Osteocyte (in vitro differentiated cells): ENCODE results near the gene HIVEP3. TPM values are rescaled to one million over a fixed set of nuclear protein-coding genes. Genes with fewer than 3 reads are reported as not detected.
"Not testable (repeated sequence)": the region's sequence is repeated elsewhere in the genome, so short reads cannot be mapped to it uniquely, and the experiment has no call there.

ENCODE experiments used
- DNase-seq: peaks from one replicate; pipeline ENCODE4 v3.0.0; 2021; ENCODE audit warnings: mixed read lengths; ENCODE audit not compliant: unreplicated experiment; ENCODE audit errors: extremely low spot score
- H3K27ac Mint-ChIP-seq: one replicate; pipeline ENCODE4 v1.8.0; 2021; ENCODE audit warnings: mild to moderate bottlenecking, mixed read lengths; ENCODE audit not compliant: unreplicated experiment
- H3K27me3 Mint-ChIP-seq: one replicate; pipeline ENCODE4 v1.8.0; 2021; ENCODE audit warnings: mixed read lengths; ENCODE audit not compliant: unreplicated experiment
- H3K36me3 Mint-ChIP-seq: one replicate; pipeline ENCODE4 v1.8.0; 2021; ENCODE audit warnings: mixed read lengths; ENCODE audit not compliant: unreplicated experiment
- H3K4me1 Mint-ChIP-seq: one replicate; pipeline ENCODE4 v1.8.0; 2021; ENCODE audit warnings: mixed read lengths; ENCODE audit not compliant: unreplicated experiment
- H3K4me3 Mint-ChIP-seq: one replicate; pipeline ENCODE4 v1.8.0; 2021; ENCODE audit warnings: mild to moderate bottlenecking, moderate library complexity, mixed read lengths; ENCODE audit not compliant: unreplicated experiment
- H3K9me3 Mint-ChIP-seq: one replicate; pipeline ENCODE4 v1.8.0; 2021; ENCODE audit warnings: mixed read lengths; ENCODE audit not compliant: unreplicated experiment
- CTCF ChIP-seq: fragments of 200-600 bp; sonication (generic); IDR thresholded peaks from 2 replicates; pipeline ENCODE4 v1.5.0; 2021; ENCODE audit warnings: antibody characterized with exemption, mild to moderate bottlenecking, moderate library complexity
- total RNA-seq: library from RNA; stranded (reverse); gene quantifications from 2 replicates; pipeline ENCODE4 v1.2.1, GENCODE V29; 2021

Gene HIVEP3
- total RNA-seq, 1 donor from 2014 or later, result 0.97 TPM

GRCh38 chr1:41557751-41558455 is 360.8 kb downstream of the HIVEP3 start:
- Mint-ChIP-seq H3K4me1 (no peaks in the 10 kb centered on the region), H3K27me3 (peaks cover 10% of the 10 kb centered on the region), H3K9me3 (peaks cover 13% of the 10 kb centered on the region), H3K36me3 (no peaks in the 10 kb centered on the region), H3K27ac (no peak overlapping the region), H3K4me3 (no peak overlapping the region)
- TF ChIP-seq CTCF, result no peak
- DNase-seq, result no peak

GRCh38 chr1:41554746-41555145 is 364.0 kb downstream of the HIVEP3 start:
- not testable (repeated sequence) for H3K4me3 Mint-ChIP-seq, H3K27ac Mint-ChIP-seq, H3K36me3 Mint-ChIP-seq, H3K4me1 Mint-ChIP-seq, DNase-seq
- Mint-ChIP-seq H3K27me3 (peaks cover 27% of the 10 kb centered on the region), H3K9me3 (peaks cover 25% of the 10 kb centered on the region)

GRCh38 chr1:41547781-41548560 is 370.8 kb downstream of the HIVEP3 start:
- Mint-ChIP-seq H3K9me3 (peaks cover 12% of the 10 kb centered on the region), H3K27ac (no peak overlapping the region), H3K4me1 (no peaks in the 10 kb centered on the region), H3K27me3 (peaks cover 17% of the 10 kb centered on the region), H3K4me3 (no peak overlapping the region), H3K36me3 (no peaks in the 10 kb centered on the region)
- DNase-seq, result no peak
- TF ChIP-seq CTCF, result no peak

GRCh38 chr1:41547336-41547735 is 371.4 kb downstream of the HIVEP3 start:
- Mint-ChIP-seq H3K27ac (no peak overlapping the region), H3K4me3 (no peak overlapping the region)

GRCh38 chr1:41546833-41547135 is 371.9 kb downstream of the HIVEP3 start:
- Mint-ChIP-seq H3K27ac (no peak overlapping the region), H3K27me3 (peaks cover 16% of the 10 kb centered on the region), H3K36me3 (no peaks in the 10 kb centered on the region), H3K4me1 (no peaks in the 10 kb centered on the region), H3K9me3 (peaks cover 10% of the 10 kb centered on the region), H3K4me3 (no peak overlapping the region)
- no peak for DNase-seq
- TF ChIP-seq CTCF, result no peak

More at GRCh38 chr1:41547336-41547735, 371.4 kb downstream of the HIVEP3 start:
- peaks cover 12% of the 10 kb centered on the region for H3K9me3 Mint-ChIP-seq
- H3K4me1 Mint-ChIP-seq, result no peaks in the 10 kb centered on the region
- peaks cover 17% of the 10 kb centered on the region for H3K27me3 Mint-ChIP-seq
- no peak for TF ChIP-seq CTCF
- DNase-seq, result no peak
- H3K36me3 Mint-ChIP-seq, result no peaks in the 10 kb centered on the region
